Esophagus squamous epithelium (tissue), 5 donors: Measurements from ENCODE around the gene CCDC33. TPM values are rescaled to one million over a fixed set of nuclear protein-coding genes. Genes with fewer than 3 reads are reported as not detected.

ENCODE experiments used
- DNase-seq: peaks from one replicate; lab custom pipeline; 2025; lab: John Stamatoyannopoulos, UW
- H3K27ac ChIP-seq, 4 donors: fragments of 200-600 bp; sonication (generic); one replicate each; pipeline ENCODE4 v1.5.1; 2016 to 2019; ENCODE audit warnings: mild to moderate bottlenecking in 1 of 4
- H3K27me3 ChIP-seq, 4 donors: fragments of 200-600 bp; sonication (generic); 1 replicate in 3 of 4; 2 replicates in 1 of 4; pipeline versions ENCODE4 v1.5.1 to v1.6.0; 2017 to 2021; ENCODE audit warnings: antibody characterized with exemption in 1 of 4
- H3K36me3 ChIP-seq, 3 donors: fragments of 200-600 bp; sonication (generic); one replicate each; pipeline ENCODE4 v1.5.1; 2016 to 2019
- H3K4me1 ChIP-seq, 3 donors: fragments of 200-600 bp; sonication (generic); one replicate each; pipeline ENCODE4 v1.5.1; 2017 to 2019
- H3K4me3 ChIP-seq, 4 donors: fragments of 200-600 bp; sonication (generic); 1 replicate in 3 of 4; 2 replicates in 1 of 4; pipeline ENCODE4 v1.5.1; 2016 to 2019; ENCODE audit warnings: mild to moderate bottlenecking in 2 of 4, moderate library complexity in 1 of 4
- H3K9me3 ChIP-seq, 3 donors: fragments of 200-600 bp; sonication (generic); one replicate each; pipeline ENCODE4 v1.5.1; 2016 to 2019
- CTCF ChIP-seq, 6 experiments: fragments of 450-650 bp in 4 of 6; fragments of 200-600 bp in 2 of 6; sonication (generic) in 2 of 6; IDR thresholded peaks; one replicate each; pipeline ENCODE4 v1.5.1; 2016 to 2019; ENCODE audit warnings: antibody characterized with exemption in 6 of 6, mild to moderate bottlenecking in 4 of 6, moderate library complexity in 4 of 6
- POLR2A ChIP-seq, 4 donors: fragments of 450-650 bp; IDR thresholded peaks; one replicate each; pipeline ENCODE4 v1.6.1; 2017; ENCODE audit warnings: antibody characterized with exemption in 4 of 4, mild to moderate bottlenecking in 4 of 4, moderate library complexity in 3 of 4
- WGBS, 2 donors: methylation state at CpG; one replicate each; pipeline ENCODE4 v1.1.5; 2018; 5-methylcytosine and 5-hydroxymethylcytosine counted together
- intact Hi-C: fragments of 100-400 bp; cut with DNase I; formaldehyde crosslinking; loops from one replicate; pipeline ENCODE4 v1.15.0; 2022
- total RNA-seq, 4 donors: library from RNA; depleted of rRNA; stranded (reverse); fragments of >200 nt; gene quantifications; one replicate each; pipeline ENCODE4 v1.1.0, GENCODE V29; 2016
- donor health status: DM: yes; HTN: yes; CAD: no.

CCDC33 gene
- total RNA-seq, 4 donors from 2014 or later: not detected

- no peaks in the 10 kb centered on the region for H3K36me3 ChIP-seq
- 85 to 92% methylated on average over 5 to 8 of the region's 8 CpGs for WGBS, 2 donors
- no peak overlapping the region for H3K4me3 ChIP-seq
- H3K27ac ChIP-seq: no peak overlapping the region
- intact Hi-C loops: no loop called here
- no peak for DNase-seq
- H3K4me1 ChIP-seq: peaks cover 0 to 17% (median 5%) of the 10 kb centered on the region in 3 donors
- H3K9me3 ChIP-seq: no peaks in the 10 kb centered on the region
- TF ChIP-seq CTCF (IDR thresholded peaks at IDR 0.05): no peak
- TF ChIP-seq POLR2A (IDR thresholded peaks at IDR 0.05): no peak
- H3K27me3 ChIP-seq: no peaks in the 10 kb centered on the region
Observed at GRCh38 chr15:74335396-74335795, 99.3 kb downstream of the CCDC33 start.

GRCh38 chr15:74336061-74337005 is 100.2 kb downstream of the CCDC33 start:
- TF ChIP-seq CTCF (IDR thresholded peaks at IDR 0.05): no peak
- H3K36me3 ChIP-seq: no peaks in the 10 kb centered on the region
- H3K27me3 ChIP-seq: no peaks in the 10 kb centered on the region
- DNase-seq: no peak
- H3K4me3 ChIP-seq: no peak overlapping the region
- intact Hi-C loops: no loop called here
- H3K4me1 ChIP-seq: peaks cover 0 to 21% (median 5%) of the 10 kb centered on the region in 3 donors
- 55 to 83% methylated on average over 3 to 5 of the region's 9 CpGs for WGBS, 2 donors
- no peak overlapping the region for H3K27ac ChIP-seq
- H3K9me3 ChIP-seq: no peaks in the 10 kb centered on the region

GRCh38 chr15:74337146-74337545 is 101.0 kb downstream of the CCDC33 start:
- intact Hi-C loops: no loop called here
- no peak overlapping the region for H3K4me3 ChIP-seq

GRCh38 chr15:74337607-74338211 is 101.6 kb downstream of the CCDC33 start:
- WGBS, 2 donors: 57 to 74% methylated on average over 2 to 3 of the region's 4 CpGs
- H3K4me3 ChIP-seq: no peak overlapping the region
- no peaks in the 10 kb centered on the region for H3K9me3 ChIP-seq
- no peaks in the 10 kb centered on the region for H3K36me3 ChIP-seq
- H3K27me3 ChIP-seq: no peaks in the 10 kb centered on the region
- no peak for DNase-seq
- intact Hi-C loops: no loop called here
- H3K4me1 ChIP-seq: peaks cover 0 to 21% (median 5%) of the 10 kb centered on the region in 3 donors
- no peak overlapping the region for H3K27ac ChIP-seq
- TF ChIP-seq CTCF (IDR thresholded peaks at IDR 0.05) (no peak), POLR2A (IDR thresholded peaks at IDR 0.05) (no peak)

More at GRCh38 chr15:74337146-74337545, 101.0 kb downstream of the CCDC33 start:
- H3K9me3 ChIP-seq: no peaks in the 10 kb centered on the region
- no peak overlapping the region for H3K27ac ChIP-seq
- TF ChIP-seq POLR2A (IDR thresholded peaks at IDR 0.05) (no peak), CTCF (IDR thresholded peaks at IDR 0.05) (no peak)
- no peaks in the 10 kb centered on the region for H3K36me3 ChIP-seq
- DNase-seq: no peak
- WGBS, 2 donors: 81% methylated on average over 4 of the region's 5 CpGs; no CpG with 5 or more reads in 1 of the 2 donors
- peaks cover 0 to 21% (median 5%) of the 10 kb centered on the region in 3 donors for H3K4me1 ChIP-seq
- no peaks in the 10 kb centered on the region for H3K27me3 ChIP-seq

- DNase-seq: no peak
- intact Hi-C loops: no loop called here
- peaks cover 0 to 21% (median 5%) of the 10 kb centered on the region in 3 donors for H3K4me1 ChIP-seq
- no peaks in the 10 kb centered on the region for H3K27me3 ChIP-seq
- WGBS, 2 donors: 88 to 93% methylated on average over 1 to 4 of the region's 5 CpGs
- H3K9me3 ChIP-seq: no peaks in the 10 kb centered on the region
- no peak overlapping the region for H3K27ac ChIP-seq
- H3K4me3 ChIP-seq: no peak overlapping the region
- no peaks in the 10 kb centered on the region for H3K36me3 ChIP-seq
- TF ChIP-seq CTCF (IDR thresholded peaks at IDR 0.05): no peak
- TF ChIP-seq POLR2A (IDR thresholded peaks at IDR 0.05): no peak
Observed at GRCh38 chr15:74338676-74339075, 102.5 kb downstream of the CCDC33 start.
